PC-3 (cell line): ENCODE data around the gene ROBO2.

Experiments used
- CTCF ChIP-seq: fragments of 300-600 bp; sonication (generic); conservative IDR thresholded peaks from 2 replicates; pipeline ENCODE4 v1.5.1; 2017; ENCODE audit warnings: antibody characterized with exemption, low read depth, mild to moderate bottlenecking, low read length
- EZH2phosphoT487 ChIP-seq: fragments of 300-600 bp; sonication (generic); IDR thresholded peaks from 2 replicates; pipeline ENCODE4 v1.6.1; 2018; ENCODE audit warnings: mild to moderate bottlenecking, antibody characterized with exemption, low read length, borderline replicate concordance

GRCh38 chr3:77467702-77468625, 428.1 kb downstream of the ROBO2 start:
- TF ChIP-seq CTCF: no peak
- TF ChIP-seq EZH2phosphoT487: no peak
